MV-4-11 (cell line): Measurements from ENCODE around the gene LGR5.

ENCODE experiments used
- DNase-seq: peaks from one replicate; lab custom pipeline; 2025; lab: John Stamatoyannopoulos, UW

The LGR5 gene

DNA sequence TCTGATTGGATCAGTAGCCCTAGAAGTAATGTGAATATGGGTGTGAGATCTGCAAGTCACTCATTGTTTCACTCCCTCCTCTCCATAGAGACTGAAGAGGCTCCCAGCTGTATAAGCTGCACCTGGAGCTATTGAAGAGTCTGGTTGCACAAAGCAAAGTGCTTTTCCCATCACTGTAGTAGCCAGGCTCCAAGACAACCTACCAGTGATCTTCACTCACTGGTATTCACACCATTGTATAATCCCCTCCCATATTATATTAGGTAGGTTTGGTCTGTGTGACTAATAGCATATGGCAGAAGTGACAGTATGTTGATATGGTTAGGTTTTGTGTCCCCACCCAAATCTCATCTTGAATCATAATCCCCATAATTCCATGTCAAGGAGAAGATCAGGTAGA lies 159.6 kb downstream of the LGR5 start:
- no peak for DNase-seq

DNA sequence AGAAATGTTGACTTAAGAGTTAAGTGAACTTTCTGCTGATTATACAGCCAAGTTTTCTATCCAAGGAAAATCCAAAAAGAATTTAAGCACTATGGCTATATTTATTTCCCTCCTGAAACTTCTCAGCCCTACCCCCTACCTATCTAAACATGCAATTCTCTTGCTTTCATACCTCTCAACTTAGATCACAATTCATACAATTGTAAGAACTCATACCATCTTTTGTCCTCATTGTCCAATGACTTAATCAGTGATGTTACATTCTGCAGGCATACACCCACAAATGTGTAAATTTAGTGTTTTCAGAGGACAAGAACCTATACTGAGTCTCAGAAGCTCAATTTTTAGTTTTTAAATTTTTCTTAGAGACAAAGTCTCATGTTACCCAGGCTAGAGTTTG lies 161.9 kb downstream of the LGR5 start:
- DNase-seq, result no peak

DNA sequence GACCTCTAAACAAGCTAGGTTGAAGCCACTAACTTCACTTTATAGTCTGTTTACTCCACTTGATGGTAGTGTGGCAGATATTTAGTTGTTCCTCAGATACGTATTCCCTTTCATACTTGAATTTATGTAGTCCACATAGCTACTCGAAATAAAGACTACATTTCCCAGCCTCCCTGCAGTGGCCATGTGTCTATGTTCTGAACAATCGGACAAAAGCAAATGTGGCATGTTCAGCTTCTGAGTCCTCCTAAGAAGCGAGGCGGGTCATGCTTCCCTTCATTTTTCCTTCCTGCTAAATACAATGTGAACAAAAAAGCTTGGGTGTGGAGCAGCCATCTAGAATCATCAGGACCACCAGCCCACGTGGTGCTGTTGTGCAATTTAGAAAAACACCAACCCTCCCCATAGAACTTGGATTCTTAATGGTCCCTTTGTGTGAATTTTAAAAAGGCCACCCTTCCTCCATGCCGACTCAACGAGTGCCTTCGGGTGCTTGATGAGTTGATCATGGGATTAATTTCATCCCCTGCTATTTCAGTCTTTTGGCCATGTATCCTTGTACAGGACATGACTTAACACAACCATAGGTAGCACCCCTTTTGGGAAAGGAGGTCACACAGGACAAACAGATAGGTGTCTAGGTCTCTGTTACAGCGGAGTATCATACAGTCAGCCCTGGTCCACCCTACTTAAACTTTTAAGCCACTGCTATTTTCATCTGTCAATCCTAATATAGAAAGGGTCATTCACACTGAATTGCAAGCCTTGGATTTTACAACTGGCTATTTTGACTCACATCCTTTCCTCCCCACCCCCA lies 163.4 kb downstream of the LGR5 start:
- DNase-seq, result no peak

DNA sequence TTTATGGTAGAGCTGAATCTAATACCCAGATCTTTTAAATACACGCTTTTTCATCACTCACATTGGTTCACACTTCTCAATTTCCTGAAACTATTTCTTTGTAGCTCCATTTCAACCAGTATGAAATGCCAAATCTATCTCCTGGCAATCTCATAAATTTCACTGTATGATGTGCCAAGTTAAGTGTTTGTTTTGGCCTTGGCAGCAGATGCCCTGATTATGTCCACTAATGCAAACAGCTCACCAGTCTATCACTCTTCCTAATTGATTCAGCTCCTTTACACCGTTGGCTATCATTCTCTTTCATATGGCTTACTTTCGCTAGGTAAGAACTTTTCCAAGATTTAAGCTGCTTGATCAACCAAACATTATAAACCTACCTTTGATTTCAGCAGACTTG lies 165.4 kb downstream of the LGR5 start:
- DNase-seq, result no peak

DNA sequence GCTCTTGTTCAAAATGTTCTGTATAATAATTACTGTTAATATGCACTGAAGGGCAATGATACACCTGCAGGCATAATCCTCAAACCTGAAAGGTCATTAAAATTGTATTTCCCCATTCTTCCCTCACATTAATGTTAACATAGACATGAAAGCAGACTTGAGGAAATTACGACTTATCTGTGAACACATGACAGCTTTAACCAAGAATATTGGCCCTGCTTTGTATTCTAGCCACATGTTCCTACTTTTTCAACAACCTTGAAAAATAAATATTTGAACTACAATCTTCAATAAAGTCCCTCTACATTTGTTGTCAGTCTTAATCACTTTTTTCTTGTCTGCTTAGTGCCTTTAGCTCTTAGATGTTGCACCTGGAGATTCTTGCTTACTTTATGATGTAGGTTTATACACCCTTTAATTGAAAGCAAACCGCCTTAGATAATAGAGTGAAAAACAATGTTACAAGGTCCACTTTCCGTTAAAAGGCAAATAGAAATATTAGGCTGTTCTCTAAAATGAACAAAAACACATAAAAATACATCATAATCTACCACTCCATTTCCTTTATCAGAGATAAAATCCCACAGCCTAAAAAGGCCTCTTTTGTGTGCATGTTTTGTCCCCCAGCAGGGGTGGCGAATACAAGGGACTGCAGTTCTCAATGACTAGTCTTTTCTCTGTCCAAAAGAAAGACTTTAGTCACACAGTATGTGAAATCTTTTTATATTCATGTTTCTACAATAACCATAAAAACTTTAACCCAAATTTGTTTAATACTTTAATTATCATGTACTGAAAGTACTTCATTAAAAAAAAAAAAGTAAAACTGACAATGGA lies 168.1 kb downstream of the LGR5 start:
- DNase-seq, result no peak

DNA sequence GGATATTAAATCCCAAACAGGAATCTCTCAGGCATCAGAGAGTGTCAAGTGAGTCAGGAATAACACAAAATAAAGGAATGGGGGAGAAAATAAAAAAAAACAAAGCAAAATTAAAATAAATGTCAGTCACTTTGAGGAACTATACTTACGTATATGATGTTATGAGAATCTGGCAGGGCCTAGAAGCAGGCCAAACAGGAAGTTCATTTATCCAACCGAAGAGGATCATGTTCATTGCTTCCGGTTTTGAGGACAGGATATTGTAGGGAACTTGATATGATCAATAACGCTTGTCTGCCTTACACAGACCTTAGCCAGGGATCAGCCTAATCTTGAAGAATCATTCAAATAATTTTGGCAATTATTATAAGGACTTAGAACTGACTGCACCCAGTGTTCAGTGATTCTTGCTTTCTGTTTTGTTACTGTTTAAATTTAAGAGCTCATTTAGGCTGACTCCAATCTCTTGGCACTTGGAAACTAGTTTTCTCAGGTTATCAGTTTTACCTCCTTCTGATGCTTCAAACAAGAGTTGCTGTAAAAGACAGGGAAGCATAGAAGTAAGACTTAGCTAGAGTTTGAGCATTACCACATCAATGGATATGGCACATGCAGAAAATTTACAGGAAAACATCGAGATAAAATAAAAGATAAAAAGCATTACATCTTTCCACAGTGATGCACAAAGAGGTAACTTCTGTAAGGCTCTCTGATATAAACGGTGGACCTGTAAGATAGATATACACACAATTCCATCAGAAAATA lies 170.6 kb downstream of the LGR5 start:
- DNase-seq, result peak; percentile 14

DNA sequence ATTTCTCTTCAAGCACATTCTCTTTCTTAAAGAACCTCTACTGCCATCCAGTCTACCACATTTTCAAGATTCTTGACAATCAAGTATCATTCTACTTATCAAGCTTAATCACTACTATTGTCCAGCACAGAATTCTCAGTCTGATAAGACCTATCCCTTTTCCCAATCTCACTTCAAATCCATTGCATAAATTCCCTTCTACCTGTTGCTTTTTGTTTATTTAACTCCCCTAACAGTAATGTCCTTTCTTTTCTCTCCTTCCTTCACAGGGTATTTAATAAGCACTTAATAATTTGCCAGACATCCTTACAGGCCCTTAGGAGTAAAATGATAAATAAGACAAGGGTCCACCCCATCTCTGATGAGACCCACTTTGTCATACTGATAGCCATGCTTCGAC lies 182.3 kb downstream of the LGR5 start:
- DNase-seq, result no peak

DNA sequence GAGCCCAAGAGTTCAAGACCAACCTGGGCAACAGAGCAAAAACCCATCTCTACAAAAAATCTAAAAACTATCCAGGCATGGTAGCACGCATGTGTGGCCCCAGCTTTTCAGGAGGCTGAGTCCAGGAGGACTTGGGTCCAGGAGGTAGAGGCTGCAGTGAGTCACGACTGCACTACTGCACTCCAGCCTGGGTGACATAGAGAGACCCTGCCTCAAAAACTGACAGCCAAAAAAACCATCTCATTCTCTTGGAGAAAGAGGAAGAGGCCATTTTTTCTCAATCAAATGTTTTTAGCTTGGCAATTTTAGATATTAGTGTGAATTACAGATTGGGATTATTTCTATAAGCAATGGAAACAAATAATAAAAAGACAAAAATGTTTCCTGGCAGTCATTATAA lies 185.9 kb downstream of the LGR5 start:
- no peak for DNase-seq

DNA sequence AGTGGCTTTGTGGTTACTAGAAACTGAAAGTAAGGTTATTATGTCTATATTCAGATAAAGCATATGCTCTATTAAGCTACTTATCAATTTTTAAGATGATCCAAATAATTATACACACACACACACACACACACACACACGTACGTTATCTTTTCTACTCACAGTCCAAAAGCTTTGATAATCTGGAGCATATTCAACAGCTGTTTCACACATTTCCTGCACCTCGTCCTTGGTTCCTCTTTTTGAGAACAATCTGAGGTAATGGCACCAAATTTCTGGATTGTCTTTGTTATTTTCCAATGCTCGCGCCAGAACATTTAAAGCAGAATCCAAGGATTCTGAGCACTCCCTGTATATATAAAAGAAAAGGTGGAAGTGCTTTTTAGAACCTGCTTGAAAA lies 186.5 kb downstream of the LGR5 start:
- DNase-seq, result peak; percentile 69

DNA sequence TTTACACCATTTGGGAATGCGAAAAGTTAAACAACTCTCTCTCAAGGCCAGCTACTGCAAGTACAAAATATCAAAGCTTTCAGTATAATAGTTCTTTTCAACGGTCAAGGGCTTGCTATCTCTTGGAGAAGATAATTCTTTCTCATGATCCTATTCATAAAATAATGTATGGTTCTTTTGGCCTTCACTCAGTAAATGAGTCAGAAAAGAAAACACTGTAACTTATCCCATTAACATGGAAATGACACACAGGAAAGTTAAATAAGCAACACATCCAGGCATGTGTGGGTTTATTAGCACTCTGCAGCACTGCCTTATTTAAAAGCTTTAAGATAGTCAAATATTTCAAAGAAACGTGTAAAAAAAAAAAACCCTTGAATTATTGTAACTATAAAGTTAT lies 187.2 kb downstream of the LGR5 start:
- no peak for DNase-seq

DNA sequence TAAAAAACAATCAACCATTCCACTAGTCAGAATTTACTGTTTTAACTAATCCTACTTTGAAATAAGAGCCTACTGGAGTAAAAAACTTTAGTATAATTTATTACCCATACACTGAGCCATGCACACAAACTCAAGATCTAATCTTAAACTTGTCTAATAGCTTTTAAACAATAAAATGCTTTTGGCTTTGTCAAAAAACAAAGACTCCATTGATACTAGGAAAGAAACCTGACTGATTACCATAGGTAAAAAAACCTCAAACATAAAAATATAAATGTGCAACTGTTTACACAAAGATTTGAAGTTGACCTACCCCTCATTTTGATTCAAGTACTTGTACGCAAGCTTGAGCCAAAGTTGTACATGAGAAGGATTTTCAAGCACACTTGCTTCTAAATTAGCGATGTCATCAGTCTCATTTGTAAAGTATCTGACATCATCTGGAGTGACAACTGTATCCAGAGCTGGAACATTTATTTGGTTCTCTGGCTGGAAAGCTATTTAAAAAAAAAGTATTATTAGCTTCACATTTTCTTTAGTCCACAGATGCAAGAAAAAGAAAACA lies 187.9 kb downstream of the LGR5 start:
- DNase-seq, result no peak
